ENCODE results near the gene BORCS6.

BORCS6 gene

GRCh38 chr17:8143581-8144400, 46.2 kb downstream of the BORCS6 start:
- in situ Hi-C loops (cut with MboI; ENCODE audit: low sequenced_read_pairs): no loop called here

DNA sequence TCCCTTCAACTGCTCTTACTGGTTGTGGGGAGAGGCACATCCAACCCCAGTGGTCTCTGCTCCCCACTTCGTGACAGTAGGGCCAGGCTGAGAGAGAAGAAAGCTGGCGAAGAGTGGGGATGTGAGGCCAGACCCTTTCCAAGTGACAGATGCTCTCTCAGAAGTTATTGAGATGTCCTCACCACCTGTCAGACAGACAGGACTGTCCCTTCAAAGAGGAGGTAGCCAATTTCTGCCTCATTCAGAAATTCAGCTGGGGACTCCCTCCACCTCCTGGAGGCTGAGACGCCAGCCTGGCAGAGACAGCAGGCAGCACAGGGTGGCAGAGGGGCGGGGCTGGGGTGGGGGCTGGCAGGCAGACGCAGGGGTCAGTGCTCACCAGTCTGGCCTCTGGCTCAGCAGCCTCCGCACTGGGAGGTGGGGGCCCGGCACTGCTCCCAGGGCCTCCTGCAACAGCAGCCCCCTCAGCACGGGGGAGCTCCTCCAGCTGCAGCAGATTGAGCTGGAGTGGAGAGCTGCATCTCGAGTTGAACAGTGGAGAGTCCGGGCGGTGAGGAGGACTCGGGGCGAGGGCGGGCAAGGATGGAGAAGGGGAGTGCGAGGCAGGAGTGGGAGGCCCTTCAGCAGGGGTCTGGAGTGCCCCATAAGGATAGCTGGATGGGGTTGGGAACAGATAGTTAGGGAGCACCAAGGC, 46.9 kb downstream of the BORCS6 start:
- in situ Hi-C loops (cut with MboI; ENCODE audit: low sequenced_read_pairs): no loop called here

GRCh38 chr17:8142158-8142886, 47.7 kb downstream of the BORCS6 start:
- in situ Hi-C loops (cut with MboI; ENCODE audit: low sequenced_read_pairs): no loop called here

DNA sequence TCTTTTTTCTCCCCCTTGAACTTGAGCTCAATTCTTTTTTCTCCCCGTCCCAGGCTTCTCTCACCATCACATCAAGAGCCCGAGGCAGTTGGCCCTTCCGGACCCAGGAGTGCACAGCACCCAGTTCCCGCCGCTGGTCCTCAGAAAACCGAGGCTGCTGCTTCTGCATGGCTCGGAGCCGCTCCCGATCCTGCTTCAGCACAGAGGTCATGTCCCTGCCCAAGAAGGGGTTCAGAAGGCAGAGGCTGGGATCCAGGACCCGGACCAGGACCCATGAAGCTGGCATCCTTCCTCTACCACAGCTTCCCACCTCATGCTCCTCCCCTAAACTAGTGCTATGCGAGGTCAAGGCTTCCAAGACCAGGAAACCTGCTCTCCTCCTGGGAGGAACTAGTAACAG, 48.2 kb downstream of the BORCS6 start:
- in situ Hi-C loops (cut with MboI; ENCODE audit: low sequenced_read_pairs): no loop called here

- in situ Hi-C loops (cut with MboI; ENCODE audit: low sequenced_read_pairs): no loop called here
Observed at GRCh38 chr17:8141045-8141444, 48.9 kb downstream of the BORCS6 start.

DNA sequence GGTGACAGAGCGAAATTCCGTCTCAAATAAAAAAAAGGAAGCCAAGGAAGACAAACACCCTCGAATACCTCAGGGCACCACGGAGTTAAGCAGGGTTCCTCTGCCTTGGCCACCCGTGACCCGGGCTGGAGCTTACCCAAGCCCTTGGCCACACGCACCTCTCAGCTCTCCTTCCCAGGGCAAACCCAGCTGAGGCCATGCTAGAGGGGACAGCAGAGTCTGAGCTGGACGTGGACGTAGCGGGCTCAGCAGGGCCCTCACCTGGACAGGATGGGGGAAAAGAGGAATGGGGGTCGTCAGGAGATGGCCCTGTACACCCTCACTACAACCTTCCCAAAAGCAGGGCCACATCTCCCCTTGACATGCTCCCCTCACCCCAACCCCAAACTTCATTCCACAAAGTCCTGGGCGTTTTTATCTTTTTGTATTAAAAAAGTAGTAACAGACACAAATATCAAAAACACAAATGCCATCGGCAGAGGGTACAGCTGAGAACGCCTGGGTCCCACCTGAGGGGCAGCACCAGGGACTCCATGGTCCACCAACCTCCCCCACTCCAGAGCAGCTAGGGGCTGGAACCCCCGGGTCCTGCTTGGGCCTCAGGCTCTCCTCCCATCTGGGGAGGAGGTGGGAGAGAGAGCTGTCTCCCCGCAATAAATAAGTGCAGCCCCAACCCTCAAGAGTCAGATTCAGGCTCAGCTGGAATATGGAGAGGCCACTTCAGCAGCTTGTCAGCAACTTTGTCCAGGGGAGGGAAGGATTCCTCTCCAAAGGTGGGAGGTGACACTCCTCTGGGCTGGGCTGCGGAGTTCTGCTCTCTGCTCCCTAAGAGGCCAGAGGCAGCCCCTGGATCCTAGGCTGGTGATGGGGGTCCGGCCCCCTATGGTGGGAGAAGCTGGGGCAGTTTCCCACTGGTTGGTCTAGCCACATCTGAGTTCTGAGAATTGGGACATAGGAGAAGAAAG, 49.6 kb downstream of the BORCS6 start:
- in situ Hi-C loops (cut with MboI; ENCODE audit: low sequenced_read_pairs): no loop called here

GRCh38 chr17:8138672-8139371, 51.2 kb downstream of the BORCS6 start:
- in situ Hi-C loops (cut with MboI; ENCODE audit: low sequenced_read_pairs): no loop called here

DNA sequence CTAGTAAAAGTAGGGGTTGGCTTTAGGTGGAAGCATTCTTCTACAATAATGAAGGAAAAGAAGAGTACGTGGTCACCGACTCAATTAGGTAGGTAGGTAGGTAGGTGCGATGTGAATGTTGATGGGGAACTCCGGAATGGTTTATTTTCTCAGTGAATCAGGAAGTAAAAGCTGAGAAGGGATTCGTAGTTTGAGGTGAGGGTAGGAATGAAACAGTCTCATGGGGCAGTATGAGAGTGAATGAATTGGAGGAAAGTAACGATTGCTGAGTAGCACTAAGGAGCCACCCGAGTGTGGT, 51.7 kb downstream of the BORCS6 start:
- in situ Hi-C loops (cut with MboI; ENCODE audit: low sequenced_read_pairs): no loop called here

All from hTERT RPE-1 (cell line).